Ovary (tissue), 9 donors: Measurements from ENCODE around the gene GATM. TPM values are rescaled to one million over a fixed set of nuclear protein-coding genes. Genes with fewer than 3 reads are reported as not detected.

Experiments used
- DNase-seq, 5 donors: peaks; one replicate each; pipeline ENCODE4 v3.0.0-alpha.2; 2019 to 2020
- H3K27ac ChIP-seq, 2 donors: fragments of 200-600 bp; one replicate each; pipeline versions ENCODE4 v1.5.1 to v1.8.0; 2019 to 2022
- H3K27me3 ChIP-seq: fragments of 200-600 bp; one replicate; pipeline ENCODE4 v1.8.0; 2022
- H3K36me3 ChIP-seq: fragments of 200-600 bp; sonication (generic); one replicate; pipeline ENCODE4 v1.5.1; 2019
- H3K4me1 ChIP-seq: one replicate; pipeline ENCODE4 v1.8.1; 2013; ENCODE audit warnings: mild to moderate bottlenecking, moderate library complexity; ENCODE audit not compliant: insufficient read depth
- H3K4me3 ChIP-seq: fragments of 200-600 bp; sonication (generic); one replicate; pipeline ENCODE4 v1.5.1; 2017
- H3K9me3 ChIP-seq, 2 donors: fragments of 200-600 bp in 1 of 2; sonication (generic) in 1 of 2; one replicate each; pipeline versions ENCODE4 v1.5.1 to v1.8.1; 2013 to 2019; ENCODE audit warnings: mild to moderate bottlenecking in 1 of 2, moderate library complexity in 1 of 2
- CTCF ChIP-seq, 3 donors: fragments of 450-650 bp in 2 of 3; fragments of 200-600 bp in 1 of 3; IDR thresholded peaks; one replicate each; pipeline versions ENCODE4 v1.5.1 to v1.8.0; 2016 to 2022; ENCODE audit warnings: antibody characterized with exemption in 3 of 3, mild to moderate bottlenecking in 1 of 3
- EP300 ChIP-seq: sonication (generic); formaldehyde crosslinking; IDR thresholded peaks from one replicate; pipeline ENCODE4 v1.6.1; 2017; ENCODE audit warnings: antibody characterized with exemption
- POLR2A ChIP-seq: fragments of 450-650 bp; IDR thresholded peaks from one replicate; pipeline ENCODE4 v1.6.1; 2017; ENCODE audit warnings: antibody characterized with exemption, mild to moderate bottlenecking, moderate library complexity
- WGBS, 3 donors: extraction: QIAGEN DNeasy Blood & Tissue Kit in 1 of 3; methylation state at CpG; one replicate each; pipeline versions ENCODE4 v1.1.5 to v1.1.7; 2013 to 2017; 5-methylcytosine and 5-hydroxymethylcytosine counted together
- intact Hi-C, 4 donors: fragments of 100-400 bp; cut with DNase I; formaldehyde crosslinking; loops; one replicate each; pipeline versions ENCODE4 v1.11.0 to v1.15.1; 2022 to 2023
- polyA plus RNA-seq, 2 donors: library from polyadenylated mRNA; stranded (reverse); fragments of 200-250 nt in 1 of 2; fragments of 350-450 nt in 1 of 2; fragmentation: Illumina TruSeq in 1 of 2; extraction: RNeasy Lipid Tissue Mini Kit (QIAGEN cat#74804) in 1 of 2; gene quantifications; one replicate each; pipeline ENCODE4 v1.2.3, GENCODE V29; 2013 to 2014
- total RNA-seq, 7 donors: library from RNA; depleted of rRNA in 2 of 7; stranded (reverse); fragments of >200 nt in 2 of 7; fragmentation: NEBNext Ultra II Directional in 3 of 7; extraction: Animal tissue kit (Norgen Biotek cat#: 25700) in 3 of 7; gene quantifications; one replicate each; pipeline versions ENCODE4 v1.1.0 to v1.2.4, GENCODE V29; 2016 to 2023
- donor health status: DM: no; HTN: no; CAD: no; lungs with moderate emphysema.
- donor health status: DM: no; HTN: no; CAD: no.
- donor health status: Bipolar disorder and iron deficiency.
- donor health status: DM: yes; HTN: yes; CAD: no.
- donor health status: DM: no; HTN: no; CAD: no.
- donor health status: DM: yes; HTN: yes; CAD: no.

GATM gene
- total and polyA plus RNA-seq, 9 donors: 43.6 to 218 (median 132) TPM

- Histone ChIP-seq H3K36me3 (no peaks in the 10 kb centered on the region), H3K27me3 (no peaks in the 10 kb centered on the region), H3K27ac (no peak overlapping the region), H3K4me3 (no peak overlapping the region), H3K4me1 (no peaks in the 10 kb centered on the region), H3K9me3 (no peaks in the 10 kb centered on the region)
- 72 to 79% (median 77%) methylated on average over 4 of the region's 4 CpGs for WGBS, 3 donors
- no peak for DNase-seq
- intact Hi-C loops: no loop called here
- no peak for TF ChIP-seq CTCF (IDR thresholded peaks at IDR 0.05)
- TF ChIP-seq POLR2A: no peak
- no peak for TF ChIP-seq EP300
These were observed 31.3 kb downstream of the GATM start for GRCh38 chr15:45347033-45347432.

- H3K27me3 ChIP-seq: no peaks in the 10 kb centered on the region
- intact Hi-C loops: no loop called here
- no peak for DNase-seq
- no peaks in the 10 kb centered on the region for H3K4me1 ChIP-seq
- H3K36me3 ChIP-seq: no peaks in the 10 kb centered on the region
- H3K9me3 ChIP-seq: no peaks in the 10 kb centered on the region
- H3K4me3 ChIP-seq: no peak overlapping the region
- H3K27ac ChIP-seq: no peak overlapping the region
- no peak for TF ChIP-seq EP300
- no peak for TF ChIP-seq POLR2A
- TF ChIP-seq CTCF (IDR thresholded peaks at IDR 0.05): no peak
- WGBS, 3 donors: 39 to 52% (median 50%) methylated on average over 3 of the region's 3 CpGs
These were observed 32.0 kb downstream of the GATM start for GRCh38 chr15:45346381-45346780.

- DNase-seq: no peak
- Histone ChIP-seq H3K9me3 (no peaks in the 10 kb centered on the region), H3K27me3 (no peaks in the 10 kb centered on the region), H3K4me3 (no peak overlapping the region), H3K4me1 (no peaks in the 10 kb centered on the region), H3K36me3 (no peaks in the 10 kb centered on the region), H3K27ac (no peak overlapping the region)
- TF ChIP-seq POLR2A: no peak
- intact Hi-C loops: no loop called here
- 78 to 84% (median 83%) methylated on average over 2 of the region's 2 CpGs for WGBS, 3 donors
These were observed 35.0 kb downstream of the GATM start for GRCh38 chr15:45343258-45343860.

- TF ChIP-seq EP300 (no peak), CTCF (IDR thresholded peaks at IDR 0.05) (no peak), POLR2A (no peak)
- Histone ChIP-seq H3K4me3 (no peak overlapping the region), H3K4me1 (no peaks in the 10 kb centered on the region), H3K9me3 (no peaks in the 10 kb centered on the region), H3K36me3 (no peaks in the 10 kb centered on the region), H3K27ac (no peak overlapping the region), H3K27me3 (no peaks in the 10 kb centered on the region)
- DNase-seq: no peak
- intact Hi-C loops: no loop called here
- 90 to 97% (median 93%) methylated on average over 4 of the region's 4 CpGs for WGBS, 3 donors
These were observed 36.6 kb downstream of the GATM start for GRCh38 chr15:45341790-45342189.

- 91 to 94% (median 93%) methylated on average over 3 of the region's 3 CpGs for WGBS, 3 donors
- Histone ChIP-seq H3K9me3 (no peaks in the 10 kb centered on the region), H3K4me1 (no peaks in the 10 kb centered on the region), H3K27me3 (no peaks in the 10 kb centered on the region), H3K27ac (no peak overlapping the region), H3K4me3 (no peak overlapping the region), H3K36me3 (no peaks in the 10 kb centered on the region)
- no peak for DNase-seq
- intact Hi-C loops: no loop called here
- TF ChIP-seq EP300 (no peak), POLR2A (no peak), CTCF (IDR thresholded peaks at IDR 0.05) (no peak)
These were observed 37.9 kb downstream of the GATM start for GRCh38 chr15:45340429-45340828.
